Measurements from ENCODE around the gene PLD5.
"Not testable (repeated sequence)": the region's sequence is repeated elsewhere in the genome, so short reads cannot be mapped to it uniquely, and the experiment has no call there.

GRCh38 chr1:242288067-242288466 is 236.4 kb downstream of the PLD5 start:
- not testable (repeated sequence) for TF ChIP-seq EZH2 (IDR thresholded peaks at IDR 0.05; ENCODE audit: low read length, unreplicated experiment); CTCF (conservative IDR thresholded peaks at IDR 0.05; ENCODE audit: low read depth, low read length); EZH2phosphoT487 (IDR thresholded peaks at IDR 0.05; ENCODE audit: borderline replicate concordance, low read length)

Data from PC-3 (cell line).